Stimulated activated CD8-positive, alpha-beta memory T cell treated with anti-CD3 and anti-CD28 coated beads, Interleukin-15, amount 100 ng/mL, for 24 hours (primary cell): Measurements from ENCODE around the gene GIMAP5.

Experiments used
- DNase-seq: peaks from one replicate; pipeline ENCODE4 v3.0.0-alpha.2; 2020; ENCODE audit warnings: low read depth

The GIMAP5 gene

GRCh38 chr7:150737265-150738055, at the start of gene GIMAP5:
Gene GIMAP5 (plus strand): TSS chr7:150737418. CDS start chr7:150740885, 3,467 bp downstream.
- no peak for DNase-seq

GRCh38 chr7:150688630-150689029, 48.6 kb upstream of the GIMAP5 start:
- no peak for DNase-seq

- DNase-seq, result no peak
These were observed 41.6 kb upstream of the GIMAP5 start for GRCh38 chr7:150695654-150696053.

- no peak for DNase-seq
These were observed 34.0 kb upstream of the GIMAP5 start for GRCh38 chr7:150703209-150703608.

- no peak for DNase-seq
These were observed 21.9 kb upstream of the GIMAP5 start for GRCh38 chr7:150715293-150715692.

- no peak for DNase-seq
These were observed 21.5 kb upstream of the GIMAP5 start for GRCh38 chr7:150715738-150716137.

GRCh38 chr7:150716368-150716767, 20.9 kb upstream of the GIMAP5 start, which contains the start of gene GIMAP1:
Gene GIMAP1 (plus strand): TSS chr7:150716613. CDS start chr7:150719048, 2,435 bp downstream.
- no peak for DNase-seq

- DNase-seq, result no peak
These were observed 20.3 kb upstream of the GIMAP5 start for GRCh38 chr7:150716939-150717338.

GRCh38 chr7:150717814-150718420, 19.3 kb upstream of the GIMAP5 start:
- no peak for DNase-seq

GRCh38 chr7:150719436-150719835, 17.8 kb upstream of the GIMAP5 start:
- no peak for DNase-seq

GRCh38 chr7:150719960-150720891, 17.0 kb upstream of the GIMAP5 start:
- no peak for DNase-seq

- DNase-seq, result no peak
These were observed 15.2 kb upstream of the GIMAP5 start for GRCh38 chr7:150721970-150722373.

- no peak for DNase-seq
These were observed 14.7 kb upstream of the GIMAP5 start for GRCh38 chr7:150722431-150722931.

- DNase-seq, result no peak
These were observed 13.8 kb upstream of the GIMAP5 start for GRCh38 chr7:150723467-150723866.

GRCh38 chr7:150727381-150727780, 9.8 kb upstream of the GIMAP5 start:
- no peak for DNase-seq

- no peak for DNase-seq
These were observed 9.2 kb upstream of the GIMAP5 start for GRCh38 chr7:150728011-150728410.

GRCh38 chr7:150728609-150729008, 8.6 kb upstream of the GIMAP5 start:
- no peak for DNase-seq

- no peak for DNase-seq
These were observed 5.3 kb upstream of the GIMAP5 start for GRCh38 chr7:150731916-150732315.

GRCh38 chr7:150732786-150733481, 4.3 kb upstream of the GIMAP5 start:
- no peak for DNase-seq

GRCh38 chr7:150733482-150734095, 3.6 kb upstream of the GIMAP5 start:
- DNase-seq, result no peak

GRCh38 chr7:150734254-150734653, 3.0 kb upstream of the GIMAP5 start:
- DNase-seq, result no peak
